ENCODE results near the gene PLCXD1.
"Not testable (repeated sequence)": the region's sequence is repeated elsewhere in the genome, so short reads cannot be mapped to it uniquely, and the experiment has no call there.

Gene PLCXD1

GRCh38 chrX:281166-281999 lies at the start of gene PLCXD1:
Gene PLCXD1, plus strand, starts transcription at chrX:281381. Its CDS starts 2,807 bp downstream, at chrX:284188.
- no peak for TF ChIP-seq ZNF8 (CRISPR knock-in tag; IDR thresholded peaks at IDR 0.05)
- no peak for TF ChIP-seq SNAI2 (CRISPR knock-in tag; IDR thresholded peaks at IDR 0.05)
- TF ChIP-seq TOX (CRISPR knock-in tag; IDR thresholded peaks at IDR 0.05; ENCODE audit: borderline replicate concordance) = no peak
- no peak for TF ChIP-seq TSHZ2 (CRISPR knock-in tag; IDR thresholded peaks at IDR 0.05)
- TF ChIP-seq CREB5 (CRISPR knock-in tag; IDR thresholded peaks at IDR 0.05; ENCODE audit: low read depth) = no peak
- no peak for TF ChIP-seq ZFP30 (CRISPR knock-in tag; IDR thresholded peaks at IDR 0.05)
- no peak for TF ChIP-seq GLIS3 (CRISPR knock-in tag; IDR thresholded peaks at IDR 0.05)
- no peak for TF ChIP-seq TCF4 (CRISPR knock-in tag; IDR thresholded peaks at IDR 0.05; ENCODE audit: borderline replicate concordance)
- no peak for TF ChIP-seq CSRNP3 (CRISPR knock-in tag; IDR thresholded peaks at IDR 0.05)
- no peak for TF ChIP-seq POU6F1 (CRISPR knock-in tag; IDR thresholded peaks at IDR 0.05; ENCODE audit: borderline replicate concordance, low read depth)
- TF ChIP-seq ZC3H10 (CRISPR knock-in tag; IDR thresholded peaks at IDR 0.05) = no peak
- no peak for TF ChIP-seq PPARA (CRISPR knock-in tag; IDR thresholded peaks at IDR 0.05; ENCODE audit: borderline replicate concordance)
- no peak for TF ChIP-seq ESRRG (CRISPR knock-in tag; IDR thresholded peaks at IDR 0.05)
- no peak for TF ChIP-seq ZFP3 (CRISPR knock-in tag; IDR thresholded peaks at IDR 0.05)
- TF ChIP-seq ISL1 (CRISPR knock-in tag; IDR thresholded peaks at IDR 0.05) = no peak
- no peak for TF ChIP-seq PATZ1 (CRISPR knock-in tag; IDR thresholded peaks at IDR 0.05; ENCODE audit: borderline replicate concordance)
- no peak for TF ChIP-seq CSDC2 (CRISPR knock-in tag; IDR thresholded peaks at IDR 0.05)
- no peak for TF ChIP-seq ZNF70 (CRISPR knock-in tag; IDR thresholded peaks at IDR 0.05)
- no peak for TF ChIP-seq RARB (CRISPR knock-in tag; IDR thresholded peaks at IDR 0.05)
- no peak for TF ChIP-seq OSR1 (CRISPR knock-in tag; IDR thresholded peaks at IDR 0.05)
- ATAC-seq = peak; percentile 46

GRCh38 chrX:231637-232277 lies 49.4 kb upstream of the PLCXD1 start:
- peak; percentile 94 for ATAC-seq

- not testable (repeated sequence) for ATAC-seq
Observed at GRCh38 chrX:232278-232655, 48.9 kb upstream of the PLCXD1 start.

- ATAC-seq = peak; percentile 30
Observed at GRCh38 chrX:236201-236600, 45.0 kb upstream of the PLCXD1 start.
